Common myeloid progenitor, CD34-positive (primary cell): ENCODE measurements around the gene AGBL5.
A peak's percentile ranks its signal among the peaks of the same experiment; 100 is the strongest.

Experiments used
- CTCF ChIA-PET: fragments of 350-600 bp; sonication (Branson Sonifier 250); formaldehyde crosslinking; loops from one replicate; lab custom pipeline; 2021; ENCODE audit warnings: antibody characterized with exemption; lab: Charles Lee
- POLR2A ChIA-PET: fragments of 350-600 bp; sonication (Branson Sonifier 250); formaldehyde crosslinking; loops from one replicate; lab custom pipeline; 2021; ENCODE audit warnings: antibody characterized with exemption; lab: Charles Lee
- DNase-seq, 3 donors: peaks; one replicate each; pipeline versions ENCODE4 v3.0.0 to v3.0.0-alpha.2; 2013
- H3K27ac ChIP-seq, 2 experiments: 1 replicate in 1 of 2; 2 replicates in 1 of 2; pipeline ENCODE4 v1.7.0; 2013; ENCODE audit warnings: inconsistent platforms in 2 of 2, low read length in 2 of 2, mild to moderate bottlenecking in 2 of 2, low read depth in 1 of 2, moderate library complexity in 1 of 2; ENCODE audit not compliant: severe bottlenecking in 2 of 2, insufficient read depth in 1 of 2, poor library complexity in 1 of 2
- H3K27me3 ChIP-seq, 5 experiments: replicated peaks in 2 of 5; 1 replicate in 3 of 5; 2 replicates in 2 of 5; pipeline versions ENCODE4 v1.6.1 to v1.7.0; 2013; ENCODE audit warnings: low read length in 4 of 5, mild to moderate bottlenecking in 2 of 5, moderate library complexity in 2 of 5, inconsistent platforms in 1 of 5; ENCODE audit not compliant: insufficient read depth in 5 of 5, control insufficient read depth in 4 of 5
- H3K36me3 ChIP-seq, 4 experiments: 1 replicate in 2 of 4; 2 replicates in 2 of 4; pipeline versions ENCODE4 v1.6.1 to v1.7.0; 2013; ENCODE audit warnings: low read length in 3 of 4, control low read depth in 1 of 4, mild to moderate bottlenecking in 1 of 4; ENCODE audit not compliant: control insufficient read depth in 4 of 4, insufficient read depth in 4 of 4
- H3K4me1 ChIP-seq, 4 experiments: 1 replicate in 3 of 4; 2 replicates in 1 of 4; pipeline versions ENCODE4 v1.6.1 to v1.7.1; 2013; ENCODE audit warnings: low read length in 3 of 4, mild to moderate bottlenecking in 3 of 4, control low read depth in 1 of 4, inconsistent platforms in 1 of 4, moderate library complexity in 1 of 4; ENCODE audit not compliant: control insufficient read depth in 4 of 4, insufficient read depth in 4 of 4; ENCODE audit errors: control extremely low read depth in 1 of 4
- H3K4me3 ChIP-seq, 7 experiments: 1 replicate in 4 of 7; 2 replicates in 3 of 7; pipeline versions ENCODE4 v1.5.1 to v1.7.0; 2013; ENCODE audit warnings: mild to moderate bottlenecking in 7 of 7, low read length in 6 of 7, moderate library complexity in 6 of 7, inconsistent platforms in 2 of 7, low read depth in 2 of 7, control low read depth in 1 of 7; ENCODE audit not compliant: insufficient read depth in 4 of 7, control insufficient read depth in 1 of 7; ENCODE audit errors: extremely low read depth in 1 of 7
- H3K9me3 ChIP-seq, 5 experiments: 1 replicate in 4 of 5; 2 replicates in 1 of 5; pipeline versions ENCODE4 v1.6.1 to v1.7.1; 2013; ENCODE audit warnings: low read length in 4 of 5, mild to moderate bottlenecking in 2 of 5, inconsistent platforms in 1 of 5, low read depth in 1 of 5, moderate library complexity in 1 of 5; ENCODE audit not compliant: control insufficient read depth in 4 of 5, insufficient read depth in 2 of 5; ENCODE audit errors: control extremely low read depth in 1 of 5
- WGBS: methylation state at CpG from one replicate; pipeline ENCODE4 v1.1.5; 2013; ENCODE audit not compliant: insufficient coverage; 5-methylcytosine and 5-hydroxymethylcytosine counted together

The AGBL5 gene

GRCh38 chr2:27007416-27008374 is 43.8 kb upstream of the AGBL5 start:
- ChIA-PET POLR2A (no interaction called here), CTCF (interaction anchor here (0.7 to 2.7 kb wide), 2 partner anchors 9 to 50 kb away, joined by 3 to 15 read pairs; no protein-coding TSS in a partner anchor)
- Histone ChIP-seq H3K27me3 (peaks cover 0 to 6% (median 0%) of the 10 kb centered on the region in 5 experiments), H3K36me3 (no peaks in the 10 kb centered on the region), H3K9me3 (no peaks in the 10 kb centered on the region), H3K27ac (peak overlapping the region in 1 of 2 experiments; percentile 78), H3K4me3 (no peak overlapping the region), H3K4me1 (no peaks in the 10 kb centered on the region)
- 73% methylated on average over 3 of the region's 8 CpGs for WGBS
- peak in 2 of 3 donors; percentile 9 to 42 for DNase-seq

- Histone ChIP-seq H3K27ac (no peak overlapping the region), H3K4me3 (no peak overlapping the region), H3K27me3 (peaks cover 0 to 5% (median 0%) of the 10 kb centered on the region in 5 experiments), H3K4me1 (no peaks in the 10 kb centered on the region), H3K9me3 (no peaks in the 10 kb centered on the region), H3K36me3 (no peaks in the 10 kb centered on the region)
- POLR2A ChIA-PET: interaction anchor here (0.6 kb wide), 1 partner anchor 113 kb away, joined by 3 read pairs; no protein-coding TSS in a partner anchor
- no peak for DNase-seq
- 100% methylated on average over 4 of the region's 4 CpGs for WGBS
- CTCF ChIA-PET: no interaction called here
Measured at GRCh38 chr2:27008678-27009077, 42.8 kb upstream of the AGBL5 start.

- H3K27me3 ChIP-seq: peaks cover 0 to 5% (median 0%) of the 10 kb centered on the region in 5 experiments
- no peak overlapping the region for H3K4me3 ChIP-seq
- no peaks in the 10 kb centered on the region for H3K36me3 ChIP-seq
- CTCF ChIA-PET: interaction anchor here (0.8 to 1.1 kb wide), 2 partner anchors 43 to 48 kb away, joined by 3 to 5 read pairs; no protein-coding TSS in a partner anchor
- no peak overlapping the region for H3K27ac ChIP-seq
- H3K4me1 ChIP-seq: no peaks in the 10 kb centered on the region
- DNase-seq: no peak
- no peaks in the 10 kb centered on the region for H3K9me3 ChIP-seq
- POLR2A ChIA-PET: interaction anchor here (0.6 to 0.7 kb wide), 2 partner anchors 25 to 114 kb away, joined by 3 read pairs; no protein-coding TSS in a partner anchor
Measured at GRCh38 chr2:27009083-27009482, 42.4 kb upstream of the AGBL5 start.

GRCh38 chr2:27009716-27010115 is 41.8 kb upstream of the AGBL5 start:
- H3K36me3 ChIP-seq: no peaks in the 10 kb centered on the region
- no peaks in the 10 kb centered on the region for H3K9me3 ChIP-seq
- ChIA-PET CTCF (interaction anchor here (0.8 to 2.8 kb wide), 3 partner anchors 27 to 48 kb away, joined by 3 to 9 read pairs (median 5); no protein-coding TSS in a partner anchor), POLR2A (interaction anchor here (0.7 kb wide), 1 partner anchor 26 kb away, joined by 3 read pairs; no protein-coding TSS in a partner anchor)
- no peak overlapping the region for H3K27ac ChIP-seq
- WGBS: no CpG with 5 or more reads among the region's 2 CpGs
- no peak for DNase-seq
- no peak overlapping the region for H3K4me3 ChIP-seq
- peaks cover 0 to 5% (median 0%) of the 10 kb centered on the region in 5 experiments for H3K27me3 ChIP-seq
- no peaks in the 10 kb centered on the region for H3K4me1 ChIP-seq

- WGBS: no CpG with 5 or more reads among the region's 3 CpGs
- no peaks in the 10 kb centered on the region for H3K9me3 ChIP-seq
- H3K4me1 ChIP-seq: no peaks in the 10 kb centered on the region
- H3K4me3 ChIP-seq: no peak overlapping the region
- peak in 1 of 3 donors; percentile 30 for DNase-seq
- CTCF ChIA-PET: interaction anchor here (0.9 to 2.8 kb wide), 5 partner anchors 11 to 51 kb away, joined by 3 to 9 read pairs (median 5); no protein-coding TSS in a partner anchor
- POLR2A ChIA-PET: no interaction called here
- H3K27ac ChIP-seq: no peak overlapping the region
- H3K27me3 ChIP-seq: peaks cover 0 to 5% (median 0%) of the 10 kb centered on the region in 5 experiments
- H3K36me3 ChIP-seq: no peaks in the 10 kb centered on the region
Measured at GRCh38 chr2:27010139-27010538, 41.3 kb upstream of the AGBL5 start.

GRCh38 chr2:27013738-27014137 is 37.7 kb upstream of the AGBL5 start:
- no peak for DNase-seq
- ChIA-PET POLR2A (no interaction called here), CTCF (interaction anchor here (1.7 to 11.9 kb wide), 3 partner anchors 20 to 167 kb away, joined by 5 to 319 read pairs (median 7); partner anchors contain the start of gene MAPRE3)
- Histone ChIP-seq H3K27me3 (peaks cover 0 to 7% (median 0%) of the 10 kb centered on the region in 5 experiments), H3K27ac (no peak overlapping the region), H3K4me1 (peaks cover 0 to 9% (median 6%) of the 10 kb centered on the region in 4 experiments), H3K9me3 (no peaks in the 10 kb centered on the region), H3K4me3 (no peak overlapping the region), H3K36me3 (no peaks in the 10 kb centered on the region)
- WGBS: 97% methylated on average over 4 of the region's 4 CpGs
